GM08714 (cell line): Measurements from ENCODE around the gene TSEN54.

Experiments
- H3K4me3 ChIP-seq: fragments of 200-500 bp; sonication (Bioruptor generic); 2 replicates; pipeline ENCODE4 v1.5.1; 2014; ENCODE audit warnings: mild to moderate bottlenecking, low read length, inconsistent platforms
- ZNF274 ChIP-seq: IDR thresholded peaks from 2 replicates; pipeline ENCODE4 v1.6.1; 2012; ENCODE audit warnings: mild to moderate bottlenecking, low read depth, low read length

Gene TSEN54

GRCh38 chr17:75482098-75482942, 34.0 kb upstream of the TSEN54 start:
- H3K4me3 ChIP-seq, result no peak overlapping the region
- TF ChIP-seq ZNF274, result no peak

DNA sequence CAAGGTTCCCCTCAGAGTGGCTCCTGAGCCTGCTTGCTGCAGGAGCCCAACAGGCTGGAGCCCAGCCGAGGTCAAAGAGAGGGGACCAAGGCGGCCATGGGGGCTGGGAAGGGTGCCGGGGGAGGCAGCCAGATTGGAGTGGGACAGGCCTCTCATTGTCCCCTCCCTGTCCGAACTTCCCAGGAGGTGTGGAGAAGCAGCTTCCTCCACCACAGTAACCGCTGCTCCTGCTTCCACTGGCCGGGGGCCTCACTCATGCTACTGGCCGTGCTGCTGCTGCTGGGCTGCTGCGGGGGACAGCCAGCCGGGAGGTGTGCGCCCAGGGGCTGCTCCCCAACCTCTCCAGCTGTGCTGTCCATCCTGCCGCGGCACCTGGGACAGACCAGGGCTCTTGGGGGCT, 30.6 kb upstream of the TSEN54 start:
- TF ChIP-seq ZNF274, result no peak
- no peak overlapping the region for H3K4me3 ChIP-seq

DNA sequence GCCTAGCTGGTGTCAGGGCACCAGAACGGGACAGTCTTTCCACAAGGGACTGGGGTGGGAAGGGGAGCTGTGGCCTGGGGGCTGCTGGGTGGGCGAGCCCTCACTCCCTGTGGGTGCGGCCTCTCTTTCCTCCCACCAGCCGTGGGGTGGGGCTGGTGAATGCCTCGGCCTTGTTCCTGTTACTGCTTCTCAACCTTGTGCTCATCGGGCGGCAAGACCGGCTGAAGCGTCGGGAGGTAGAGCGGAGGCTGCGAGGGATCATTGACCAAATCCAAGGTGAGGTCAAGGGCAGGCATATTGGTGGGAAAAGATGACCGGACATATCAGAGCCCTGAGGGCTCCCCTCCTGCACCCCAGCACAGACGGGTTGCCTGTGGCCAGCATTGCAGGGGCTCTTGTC, 30.2 kb upstream of the TSEN54 start:
- H3K4me3 ChIP-seq, result no peak overlapping the region
- TF ChIP-seq ZNF274, result no peak

DNA sequence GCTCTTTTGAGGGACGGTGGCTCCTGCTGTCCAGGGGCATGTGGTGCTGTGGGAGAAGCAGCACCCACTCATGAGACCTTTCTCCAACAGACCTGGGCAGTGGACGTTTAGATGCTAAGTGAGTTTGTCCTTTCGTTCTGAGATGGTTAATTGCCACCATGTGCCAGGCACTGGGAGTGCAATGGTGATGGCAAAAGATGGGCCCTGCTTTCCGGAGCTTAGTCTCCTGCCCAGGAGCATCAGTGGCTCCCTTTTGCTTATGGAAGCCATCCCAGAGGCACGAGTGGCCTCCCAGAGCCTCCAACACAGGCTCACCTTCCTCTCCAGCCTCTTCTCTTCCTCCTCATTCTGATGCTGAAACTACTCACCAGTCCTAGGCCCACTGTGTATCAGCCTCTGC, 29.4 kb upstream of the TSEN54 start:
- no peak overlapping the region for H3K4me3 ChIP-seq

DNA sequence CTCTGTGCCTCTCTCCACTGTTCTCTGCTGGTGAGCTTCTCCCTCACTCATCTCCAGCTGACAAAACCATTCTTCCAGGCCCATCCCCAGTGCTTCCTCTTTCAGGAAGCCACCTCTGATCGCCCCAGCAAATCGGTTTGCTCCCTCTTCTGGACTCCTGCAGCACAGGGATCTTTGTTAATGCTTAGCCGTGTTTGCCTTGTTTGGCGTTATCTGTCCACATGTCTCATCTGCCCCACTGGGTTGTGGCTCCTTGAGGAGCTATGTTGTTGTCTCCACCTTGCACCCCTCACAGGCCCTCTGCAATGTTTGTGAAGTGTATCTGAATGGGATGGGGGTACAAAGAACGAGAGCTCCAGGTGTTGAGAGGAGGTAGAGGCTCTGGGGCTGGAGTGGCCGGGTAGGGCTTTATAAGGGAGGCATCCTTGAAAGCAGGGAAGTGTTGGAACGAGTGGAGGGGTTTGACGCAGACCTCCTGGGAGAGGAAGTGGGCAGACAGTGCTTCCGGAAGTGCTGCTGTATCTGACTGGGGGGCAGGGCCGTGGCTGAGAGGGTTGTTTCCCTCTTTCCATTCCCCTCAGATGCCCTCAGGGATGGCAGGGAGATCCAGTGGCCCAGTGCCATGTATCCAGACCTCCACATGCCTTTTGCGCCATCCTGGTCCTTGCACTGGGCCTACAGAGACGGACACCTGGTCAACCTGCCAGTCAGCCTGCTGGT, 28.8 kb upstream of the TSEN54 start:
- H3K4me3 ChIP-seq, result no peak overlapping the region; the same call in 1 of the 2 replicates
- no peak for TF ChIP-seq ZNF274

More for the DNA sequence above, 29.4 kb upstream of the TSEN54 start:
- TF ChIP-seq ZNF274, result no peak

GRCh38 chr17:75488693-75489510, 27.4 kb upstream of the TSEN54 start:
- H3K4me3 ChIP-seq, result no peak overlapping the region
- TF ChIP-seq ZNF274, result no peak

DNA sequence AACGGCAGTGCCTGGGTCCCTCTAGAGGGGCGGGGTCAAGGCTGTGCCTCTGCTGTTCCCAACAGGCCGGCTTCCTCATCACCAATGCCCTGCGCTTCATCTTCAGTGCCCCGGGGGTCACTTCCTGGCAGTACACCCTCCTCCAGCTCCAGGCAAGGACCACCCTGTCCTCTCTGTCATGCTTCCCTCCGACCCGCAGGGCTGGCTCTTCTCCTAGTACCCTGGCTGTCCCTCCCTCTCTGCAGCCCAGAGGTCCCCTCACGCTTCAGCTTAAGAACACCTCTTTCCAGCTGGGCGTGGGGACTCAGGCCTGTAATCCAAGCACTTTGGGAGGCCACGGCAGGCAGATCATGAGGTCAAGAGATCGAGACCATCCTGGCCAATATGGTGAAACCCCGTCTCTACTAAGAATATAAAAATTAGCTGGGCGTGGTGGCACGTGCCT, 26.8 kb upstream of the TSEN54 start:
- TF ChIP-seq ZNF274, result no peak
- H3K4me3 ChIP-seq, result no peak overlapping the region

GRCh38 chr17:75490173-75490743, 26.1 kb upstream of the TSEN54 start:
- TF ChIP-seq ZNF274, result no peak

GRCh38 chr17:75490953-75491649, 25.2 kb upstream of the TSEN54 start:
- H3K4me3 ChIP-seq, result no peak overlapping the region
- no peak for TF ChIP-seq ZNF274

More at GRCh38 chr17:75490173-75490743, 26.1 kb upstream of the TSEN54 start:
- H3K4me3 ChIP-seq, result no peak overlapping the region

DNA sequence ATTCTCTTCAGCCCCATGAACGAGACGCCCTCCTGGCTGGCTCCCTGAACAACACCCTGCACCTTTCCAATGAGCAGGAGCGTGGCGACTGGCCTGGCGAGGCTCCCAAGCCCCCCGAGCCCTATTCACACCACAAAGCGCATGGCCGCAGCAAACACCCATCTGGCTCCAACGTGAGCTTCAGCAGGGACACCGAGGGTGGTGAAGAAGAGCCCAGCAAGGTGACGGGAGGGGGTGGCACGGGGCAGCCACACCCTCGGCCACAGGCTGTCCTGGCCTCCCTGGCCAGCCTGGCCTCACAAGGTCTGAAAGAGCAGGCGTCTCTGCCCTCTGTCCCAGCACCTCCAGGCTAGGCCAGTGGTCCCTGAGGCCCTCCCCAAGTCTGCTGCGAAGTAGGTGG, 24.6 kb upstream of the TSEN54 start:
- H3K4me3 ChIP-seq, result no peak overlapping the region
- no peak for TF ChIP-seq ZNF274

DNA sequence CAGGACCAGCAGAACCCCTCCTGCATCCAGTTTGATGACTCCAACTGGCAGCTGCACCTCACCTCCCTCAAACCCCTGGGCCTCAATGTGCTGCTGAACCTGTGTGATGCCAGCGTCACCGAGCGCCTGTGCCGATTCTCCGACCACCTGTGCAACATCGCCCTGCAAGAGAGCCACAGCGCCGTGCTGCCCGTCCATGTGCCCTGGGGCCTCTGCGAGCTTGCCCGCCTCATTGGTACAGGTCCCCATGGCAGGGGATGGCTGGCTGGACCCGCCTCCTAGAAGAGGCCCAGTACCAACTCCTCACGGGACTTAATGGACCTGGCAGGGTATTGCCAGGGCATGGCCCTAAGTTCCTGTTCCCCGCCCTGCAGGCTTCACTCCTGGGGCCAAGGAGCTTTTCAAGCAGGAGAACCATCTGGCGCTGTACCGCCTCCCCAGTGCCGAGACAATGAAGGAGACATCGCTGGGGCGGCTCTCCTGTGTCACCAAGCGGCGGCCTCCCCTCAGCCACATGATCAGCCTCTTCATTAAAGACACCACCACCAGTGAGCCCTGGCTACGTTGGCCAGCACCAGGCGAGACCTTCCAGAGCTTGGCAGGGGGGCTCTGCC, 23.7 kb upstream of the TSEN54 start:
- no peak overlapping the region for H3K4me3 ChIP-seq
- no peak for TF ChIP-seq ZNF274

GRCh38 chr17:75493476-75494129, 22.7 kb upstream of the TSEN54 start:
- no peak overlapping the region for H3K4me3 ChIP-seq
- TF ChIP-seq ZNF274, result no peak

GRCh38 chr17:75494326-75494877, 21.9 kb upstream of the TSEN54 start:
- no peak overlapping the region for H3K4me3 ChIP-seq
- no peak for TF ChIP-seq ZNF274
